ENCODE results near the gene RAB22A.

Gene RAB22A

GRCh38 chr20:58416057-58416456 lies 106.5 kb downstream of the RAB22A start:
- no peak for DNase-seq (ENCODE audit: low read depth)

- DNase-seq (ENCODE audit: low read depth), result no peak
These were observed 107.3 kb downstream of the RAB22A start for GRCh38 chr20:58416835-58417234.

All from stimulated activated CD8-positive, alpha-beta memory T cell treated with anti-CD3 and anti-CD28 coated beads, Interleukin-4, amount 100 ng/mL, for 24 hours (primary cell).